ENCODE measurements around the gene SLC6A16.
A peak's percentile ranks its signal among the peaks of the same experiment; 100 is the strongest.
"Not testable (repeated sequence)": the region's sequence is repeated elsewhere in the genome, so short reads cannot be mapped to it uniquely, and the experiment has no call there.

SLC6A16 gene

DNA sequence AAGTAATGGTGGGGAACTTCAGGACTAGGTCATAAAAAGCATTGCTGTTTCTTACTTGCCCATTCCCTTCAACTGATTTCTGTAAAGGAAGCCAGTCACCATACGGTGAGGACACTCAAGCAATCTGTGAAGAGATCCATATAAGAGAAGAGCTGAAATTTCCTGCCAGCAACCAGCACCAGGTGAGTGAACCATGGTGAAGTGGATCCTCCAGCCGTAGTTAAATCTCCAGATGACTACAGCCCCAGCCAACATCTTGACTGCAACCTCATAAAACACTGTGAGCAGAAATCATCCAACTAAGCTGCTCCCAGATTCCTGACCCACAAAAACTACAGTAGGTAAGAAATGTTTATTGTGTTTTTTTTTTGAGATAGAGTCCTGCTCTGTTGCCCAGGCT, 3.8 kb upstream of the SLC6A16 start:
- DNase-seq (ENCODE audit: extremely low read depth, low read depth): no peak
- TF ChIP-seq, protein P1, sequence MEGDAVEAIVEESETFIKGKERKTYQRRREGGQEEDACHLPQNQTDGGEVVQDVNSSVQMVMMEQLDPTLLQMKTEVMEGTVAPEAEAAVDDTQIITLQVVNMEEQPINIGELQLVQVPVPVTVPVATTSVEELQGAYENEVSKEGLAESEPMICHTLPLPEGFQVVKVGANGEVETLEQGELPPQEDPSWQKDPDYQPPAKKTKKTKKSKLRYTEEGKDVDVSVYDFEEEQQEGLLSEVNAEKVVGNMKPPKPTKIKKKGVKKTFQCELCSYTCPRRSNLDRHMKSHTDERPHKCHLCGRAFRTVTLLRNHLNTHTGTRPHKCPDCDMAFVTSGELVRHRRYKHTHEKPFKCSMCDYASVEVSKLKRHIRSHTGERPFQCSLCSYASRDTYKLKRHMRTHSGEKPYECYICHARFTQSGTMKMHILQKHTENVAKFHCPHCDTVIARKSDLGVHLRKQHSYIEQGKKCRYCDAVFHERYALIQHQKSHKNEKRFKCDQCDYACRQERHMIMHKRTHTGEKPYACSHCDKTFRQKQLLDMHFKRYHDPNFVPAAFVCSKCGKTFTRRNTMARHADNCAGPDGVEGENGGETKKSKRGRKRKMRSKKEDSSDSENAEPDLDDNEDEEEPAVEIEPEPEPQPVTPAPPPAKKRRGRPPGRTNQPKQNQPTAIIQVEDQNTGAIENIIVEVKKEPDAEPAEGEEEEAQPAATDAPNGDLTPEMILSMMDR (IDR thresholded peaks at IDR 0.05; ENCODE audit: low read depth, low read length, missing control alignments): no peak
- no peak overlapping the region for H3K4me3 ChIP-seq (replicated peaks; ENCODE audit: low read depth, low read length)

DNA sequence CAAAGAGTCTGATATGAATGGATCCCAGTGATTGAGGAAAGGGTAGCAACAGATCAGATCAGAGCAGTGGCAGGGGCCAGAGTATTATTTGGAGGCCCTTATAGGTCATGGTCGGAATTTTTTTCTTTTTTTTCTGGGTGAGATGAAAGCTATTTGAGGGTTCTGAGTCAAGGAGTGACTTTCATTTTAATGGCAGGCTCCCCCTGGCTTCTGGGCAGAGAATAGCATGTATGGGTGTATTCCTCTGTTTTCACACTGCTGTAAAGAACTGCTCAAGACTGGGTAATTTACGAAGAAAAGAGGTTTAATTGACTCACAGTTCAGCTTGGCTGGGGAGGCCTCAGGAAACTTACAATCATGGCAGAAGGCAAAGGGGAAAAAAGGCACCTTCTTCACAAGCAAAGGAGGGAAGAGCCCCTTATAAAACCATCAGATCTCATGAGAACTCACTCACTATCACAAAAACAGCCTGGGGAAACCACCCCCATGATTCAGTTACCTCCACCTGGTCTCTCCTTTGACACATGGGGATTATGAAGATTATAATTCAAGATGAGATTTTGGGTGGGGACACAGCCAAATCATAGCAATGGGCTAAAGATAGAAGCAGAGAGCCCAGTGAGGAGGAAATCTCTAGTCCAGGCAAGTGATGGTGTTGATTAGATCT, 3.0 kb upstream of the SLC6A16 start:
- H3K4me3 ChIP-seq (replicated peaks; ENCODE audit: low read depth, low read length): no peak overlapping the region
- TF ChIP-seq, protein P1 (IDR thresholded peaks at IDR 0.05; ENCODE audit: low read depth, low read length, missing control alignments): peak; percentile 76
- no peak for DNase-seq (ENCODE audit: extremely low read depth, low read depth)

DNA sequence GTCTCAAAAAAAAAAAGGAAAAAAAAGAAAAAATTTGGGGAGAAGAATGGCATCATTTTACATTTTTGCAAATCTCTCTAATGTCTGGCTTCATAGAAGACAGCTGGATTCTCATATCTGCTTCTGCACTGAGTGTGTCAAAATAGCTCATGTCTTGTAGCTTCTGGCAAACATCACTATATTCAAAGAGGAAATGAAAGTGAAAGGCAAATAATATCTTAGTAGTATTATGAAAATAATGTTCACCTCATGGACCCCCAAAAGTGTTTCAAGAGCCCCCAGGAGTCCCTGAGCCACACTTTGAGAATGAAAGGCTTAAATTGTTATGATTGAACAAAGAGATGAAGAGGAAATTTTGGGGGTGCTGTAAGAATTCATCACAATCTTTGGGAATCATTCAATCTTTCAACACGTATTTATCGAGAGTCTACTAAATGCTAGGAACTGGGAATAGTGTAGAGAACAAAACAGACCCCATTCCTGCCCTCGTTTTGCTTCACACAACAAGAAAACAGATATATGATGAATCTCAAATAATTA, 1.2 kb upstream of the SLC6A16 start:
- TF ChIP-seq, protein P1 (IDR thresholded peaks at IDR 0.05; ENCODE audit: low read depth, low read length, missing control alignments): no peak
- DNase-seq (ENCODE audit: extremely low read depth, low read depth): no peak
- H3K4me3 ChIP-seq (replicated peaks; ENCODE audit: low read depth, low read length): no peak overlapping the region

DNA sequence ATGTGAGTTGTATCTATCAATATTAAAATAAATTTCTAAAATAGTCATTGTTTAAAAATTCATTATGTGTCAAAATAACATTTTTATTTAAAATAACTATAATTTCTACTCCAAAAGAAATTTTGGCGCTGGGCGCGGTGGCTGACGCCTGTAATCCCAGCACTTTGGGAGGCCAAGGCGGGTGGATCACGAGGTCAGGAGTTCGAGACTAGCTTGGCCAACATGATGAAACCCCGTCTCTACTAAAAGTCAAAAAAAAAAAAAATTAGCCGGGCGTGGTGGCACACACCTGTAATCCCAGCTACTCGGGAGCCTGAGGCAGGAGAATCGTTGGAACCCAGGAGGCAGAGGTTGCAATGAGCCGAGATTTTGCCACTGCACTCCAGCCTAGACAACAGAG, 765 bp upstream of the SLC6A16 start:
- H3K4me3 ChIP-seq (replicated peaks; ENCODE audit: low read depth, low read length); DNase-seq (ENCODE audit: extremely low read depth, low read depth): not testable (repeated sequence)

DNA sequence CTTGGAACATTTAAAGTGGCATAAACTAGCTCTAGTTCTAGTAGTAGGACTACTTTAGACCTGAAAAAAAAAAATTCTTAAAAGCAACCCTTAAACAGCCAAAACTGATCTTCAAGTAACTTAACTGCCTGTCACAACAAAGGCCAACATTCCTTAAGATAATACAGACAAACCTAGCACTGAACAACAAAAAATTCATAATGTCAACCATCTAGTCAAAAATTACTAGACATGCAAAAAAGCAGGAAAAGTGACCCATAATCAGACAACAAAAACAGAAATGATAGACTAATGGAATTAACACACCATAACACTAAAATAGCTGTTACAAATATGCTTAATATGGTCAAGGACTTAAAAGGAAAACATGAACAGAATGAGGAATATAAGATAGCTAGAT, 6.7 kb downstream of the SLC6A16 start:
- TF ChIP-seq, protein P1 (IDR thresholded peaks at IDR 0.05; ENCODE audit: low read depth, low read length, missing control alignments): no peak
- H3K4me3 ChIP-seq (replicated peaks; ENCODE audit: low read depth, low read length): no peak overlapping the region
- DNase-seq (ENCODE audit: extremely low read depth, low read depth): no peak

DNA sequence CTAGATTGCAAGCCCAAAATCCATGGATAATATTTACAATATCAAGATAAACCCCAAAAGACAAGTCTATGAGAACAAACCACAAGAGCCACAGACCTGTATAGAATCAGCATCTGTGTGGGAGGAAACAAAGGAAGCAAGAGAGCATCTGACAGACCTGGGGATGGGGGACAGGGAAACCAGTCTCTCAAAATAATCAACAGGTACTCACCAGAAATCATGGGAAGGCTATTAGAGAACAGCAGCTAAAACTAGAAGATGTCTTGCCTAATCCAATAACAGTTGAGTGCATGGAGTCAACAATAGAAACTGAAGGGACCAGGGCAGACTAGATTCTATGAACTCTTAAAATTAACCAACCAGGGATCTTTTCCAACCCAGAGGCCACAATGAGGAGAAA, 8.7 kb downstream of the SLC6A16 start:
- TF ChIP-seq, protein P1 (IDR thresholded peaks at IDR 0.05; ENCODE audit: low read depth, low read length, missing control alignments): no peak

DNA sequence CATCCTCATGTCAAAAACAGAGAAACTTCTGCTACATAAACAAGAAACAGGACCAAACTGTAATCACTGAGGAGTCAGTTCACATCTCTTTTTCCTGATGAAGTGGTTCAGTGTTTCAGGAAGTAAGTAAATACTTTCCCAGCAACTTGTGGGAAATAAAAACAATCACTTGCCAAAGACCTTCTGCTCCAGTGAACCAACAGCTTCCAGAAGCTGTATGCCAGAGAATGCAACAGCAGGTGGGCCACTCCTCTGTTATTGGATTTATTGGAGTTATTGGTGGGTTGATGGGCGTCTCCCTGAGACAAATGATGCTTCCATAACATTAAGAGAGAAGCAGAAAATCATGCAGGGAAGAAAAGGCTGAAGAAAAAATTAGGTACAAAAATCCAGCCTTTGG, 9.9 kb downstream of the SLC6A16 start:
- DNase-seq (ENCODE audit: extremely low read depth, low read depth): no peak
- H3K4me3 ChIP-seq (replicated peaks; ENCODE audit: low read depth, low read length): no peak overlapping the region
- TF ChIP-seq, protein P1 (IDR thresholded peaks at IDR 0.05; ENCODE audit: low read depth, low read length, missing control alignments): no peak

More for the DNA sequence above, 8.7 kb downstream of the SLC6A16 start:
- no peak for DNase-seq (ENCODE audit: extremely low read depth, low read depth)
- no peak overlapping the region for H3K4me3 ChIP-seq (replicated peaks; ENCODE audit: low read depth, low read length)

All from HFF-Myc (cell line).